Left colon (tissue), 2 donors: ENCODE results near the gene ARL8B. TPM values are rescaled to one million over a fixed set of nuclear protein-coding genes. Genes with fewer than 3 reads are reported as not detected.
"Not testable (repeated sequence)": the region's sequence is repeated elsewhere in the genome, so short reads cannot be mapped to it uniquely, and the experiment has no call there.

Experiments used
- ATAC-seq: fragments of 200-7000 bp; cut with Tn5 transposase; one replicate; pipeline ENCODE4 v1.9.1; 2020; ENCODE audit warnings: mild to moderate bottlenecking, moderate library complexity
- DNase-seq, 2 donors: peaks; one replicate each; pipeline ENCODE4 v3.0.0-alpha.2; 2020
- intact Hi-C, 2 donors: fragments of 100-400 bp; cut with DNase I in 1 of 2; cut with micrococcal nuclease in 1 of 2; formaldehyde crosslinking; loops; one replicate each; pipeline versions ENCODE4 v1.11.2 to v1.14.0; 2022; cut with DNase I, micrococcal nuclease
- total RNA-seq, 2 donors: library from RNA; stranded (reverse); fragmentation: NEBNext Ultra II Directional; extraction: Animal tissue kit (Norgen Biotek cat#: 25700); gene quantifications; one replicate each; pipeline ENCODE4 v1.2.1, GENCODE V29; 2021
- donor health status: DM: no; HTN: no; CAD: no.
- donor health status: DM: yes; HTN: yes; CAD: no.

Gene ARL8B
- total RNA-seq, 2 donors from 2014 or later: 41.0 to 51.8 TPM

DNA sequence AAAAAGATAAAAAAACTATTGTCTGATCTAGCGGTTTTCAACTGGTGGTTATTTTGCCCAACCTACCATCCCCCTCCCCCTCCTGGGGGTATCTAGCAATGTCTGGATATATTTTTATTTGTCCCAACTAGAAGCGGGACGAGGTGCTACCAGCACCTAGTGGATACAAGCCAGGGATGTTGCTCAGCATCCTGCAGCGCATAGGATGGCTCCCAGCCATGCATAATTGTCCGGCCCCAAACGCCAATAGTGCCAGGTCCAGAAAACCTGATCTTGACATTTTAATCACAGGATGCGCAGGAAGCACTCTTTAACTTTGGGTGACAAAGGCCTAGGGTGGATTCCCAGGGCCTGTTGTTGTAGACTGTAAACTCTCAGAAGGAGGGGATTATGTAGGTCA, 17.0 kb upstream of the ARL8B start:
- DNase-seq (no peak), ATAC-seq (no peak)
- intact Hi-C loops: no loop called here

DNA sequence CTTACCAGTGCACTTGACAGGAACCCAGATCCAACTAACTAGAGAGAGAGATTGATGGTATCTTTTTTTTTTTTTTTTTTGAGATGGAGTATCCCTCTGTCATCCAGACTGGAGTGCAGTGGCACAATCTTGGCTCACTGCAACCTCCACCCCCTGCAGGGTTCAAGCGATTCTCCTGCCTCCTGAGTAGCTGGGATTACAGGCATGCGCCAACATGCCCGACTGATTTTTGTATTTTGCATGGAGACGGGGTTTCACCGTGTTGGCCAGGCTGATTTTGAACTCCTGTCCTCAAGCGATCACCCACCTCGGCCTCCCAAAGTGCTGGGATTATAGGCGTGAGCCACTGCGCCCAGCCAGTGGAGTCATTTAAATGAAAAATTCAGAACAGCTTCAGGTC, 15.7 kb upstream of the ARL8B start:
- ATAC-seq, DNase-seq, intact Hi-C loops: not testable (repeated sequence)

DNA sequence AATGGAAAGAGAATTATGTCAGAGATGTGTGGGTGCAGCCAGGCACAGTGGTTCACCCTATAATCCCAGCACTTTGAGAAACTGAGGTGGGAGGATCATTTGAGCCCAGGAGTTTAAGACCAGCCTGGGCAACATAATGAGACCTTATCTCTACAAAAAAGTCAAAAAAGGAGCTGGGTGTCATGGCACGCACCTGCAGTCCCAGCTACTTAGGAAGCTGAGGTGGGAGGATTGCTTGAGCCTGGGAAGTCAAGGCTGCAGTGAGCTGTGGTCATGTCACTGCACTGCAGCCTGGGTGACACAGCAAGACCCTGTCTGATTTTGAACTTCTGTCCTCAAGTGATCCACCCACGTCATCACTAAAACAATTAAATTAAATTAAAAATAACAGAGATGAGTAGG, 15.2 kb upstream of the ARL8B start:
- ATAC-seq, DNase-seq, intact Hi-C loops: not testable (repeated sequence)

DNA sequence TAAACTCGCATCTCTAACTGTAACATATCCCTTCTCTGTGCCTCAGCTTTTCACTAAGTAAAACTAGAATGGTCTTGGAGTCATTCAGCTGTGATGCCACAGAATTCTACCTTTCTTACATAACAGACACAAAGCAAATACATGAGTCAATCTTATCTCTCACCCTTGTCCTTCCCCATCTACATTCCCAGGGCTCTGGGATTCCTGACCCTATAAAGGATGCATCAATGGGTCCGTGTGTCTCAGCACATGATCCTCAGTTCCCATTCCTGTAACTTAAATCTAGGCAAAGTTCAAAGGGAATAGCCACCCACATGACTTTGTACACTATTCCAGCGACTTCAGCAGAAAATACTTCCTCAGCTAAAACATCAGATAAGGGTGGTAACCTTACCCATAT, 11.8 kb upstream of the ARL8B start:
- ATAC-seq: no peak
- DNase-seq: no peak

DNA sequence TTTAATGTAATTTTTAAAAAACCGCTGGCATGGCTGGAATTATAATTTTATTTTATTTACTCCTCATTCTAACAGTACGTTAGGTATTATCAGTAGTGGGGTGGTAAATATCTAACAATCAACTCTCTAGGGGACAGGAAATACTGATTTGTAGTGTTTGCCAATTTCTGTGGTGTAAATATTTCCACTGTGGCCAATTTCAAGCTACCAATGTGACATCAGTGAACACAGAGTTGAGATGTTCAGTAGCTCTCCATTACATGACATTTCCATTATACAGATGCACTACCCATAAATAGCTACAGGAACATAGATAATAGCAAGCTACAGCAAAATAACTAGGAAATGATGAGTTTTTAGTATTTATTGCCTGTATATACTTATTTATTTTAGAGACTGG, 10.0 kb upstream of the ARL8B start:
- ATAC-seq: no peak
- intact Hi-C loops: no loop called here

More for the DNA sequence above, 11.8 kb upstream of the ARL8B start:
- intact Hi-C loops: no loop called here

DNA sequence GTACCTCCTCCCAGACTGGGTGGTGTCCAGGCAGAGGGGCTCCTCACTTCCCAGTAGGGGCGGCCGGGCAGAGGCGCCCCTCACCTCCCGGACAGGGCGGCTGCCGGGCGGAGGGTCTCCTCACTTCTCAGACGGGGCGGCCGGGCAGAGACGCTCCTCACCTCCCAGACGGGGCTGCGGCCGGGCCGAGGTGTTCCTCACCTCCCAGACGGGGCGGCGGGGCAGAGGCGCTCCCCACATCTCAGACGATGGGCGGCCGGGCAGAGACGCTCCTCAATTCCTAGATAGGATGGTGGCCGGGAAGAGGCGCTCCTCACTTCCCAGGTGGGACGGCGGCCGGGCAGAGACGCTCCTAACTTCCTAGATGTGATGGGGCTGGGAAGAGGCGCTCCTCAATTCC, 8.4 kb upstream of the ARL8B start:
- intact Hi-C loops, ATAC-seq, DNase-seq: not testable (repeated sequence)

More for the DNA sequence above, 10.0 kb upstream of the ARL8B start:
- DNase-seq: no peak

DNA sequence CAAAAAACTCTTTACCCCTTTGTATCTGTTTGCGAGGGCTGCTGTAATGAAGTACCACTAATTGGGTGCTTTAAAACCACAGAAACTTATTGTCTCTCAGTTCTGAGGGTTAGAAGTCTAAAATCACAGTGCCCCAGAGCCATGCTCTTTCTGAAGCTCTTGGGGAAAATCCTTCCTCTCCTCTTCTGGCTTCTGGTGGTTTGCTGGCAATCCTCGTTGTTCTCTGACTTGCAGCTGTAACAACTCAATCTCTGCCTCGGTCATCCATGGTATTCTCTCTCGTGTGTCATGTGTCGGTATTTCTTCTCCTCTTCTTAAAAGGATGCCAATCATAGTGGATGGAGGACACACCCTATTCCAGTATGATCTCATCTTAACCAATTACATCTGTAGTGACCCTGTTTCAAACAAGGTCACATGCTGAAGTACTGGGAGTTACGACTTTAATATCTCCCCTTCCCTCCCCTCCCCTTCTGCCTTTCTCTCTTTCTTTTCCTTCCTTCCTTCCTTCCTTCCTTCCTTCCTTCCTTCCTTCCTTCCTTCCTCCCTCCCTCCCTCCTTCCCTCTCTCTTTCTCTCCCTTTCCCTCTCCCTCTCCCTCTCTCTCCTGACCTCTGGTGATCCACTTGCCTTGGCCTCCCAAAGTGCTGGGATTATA, 6.5 kb upstream of the ARL8B start:
- ATAC-seq (no peak), DNase-seq (no peak)
- intact Hi-C loops: no loop called here

DNA sequence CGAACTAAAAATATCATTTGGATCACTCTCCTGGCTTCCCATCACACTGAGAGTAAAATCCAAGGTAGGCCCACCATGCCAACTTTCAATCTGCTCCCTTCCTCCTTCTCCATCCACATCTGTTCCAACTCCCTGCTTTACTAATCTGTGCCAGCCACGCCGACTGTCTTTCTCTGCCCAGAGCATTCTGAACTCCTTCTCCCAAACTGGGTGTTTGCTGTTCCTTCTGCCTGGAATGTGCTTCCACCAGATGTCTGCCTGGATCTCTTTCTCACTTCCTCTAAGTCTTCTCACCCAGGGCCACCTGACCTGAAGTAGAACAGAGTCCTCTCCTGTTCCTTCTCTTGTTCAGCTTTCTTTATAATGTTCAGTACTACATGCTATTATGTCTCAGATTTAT, 5.6 kb upstream of the ARL8B start:
- DNase-seq (no peak), ATAC-seq (no peak)
- intact Hi-C loops: no loop called here

DNA sequence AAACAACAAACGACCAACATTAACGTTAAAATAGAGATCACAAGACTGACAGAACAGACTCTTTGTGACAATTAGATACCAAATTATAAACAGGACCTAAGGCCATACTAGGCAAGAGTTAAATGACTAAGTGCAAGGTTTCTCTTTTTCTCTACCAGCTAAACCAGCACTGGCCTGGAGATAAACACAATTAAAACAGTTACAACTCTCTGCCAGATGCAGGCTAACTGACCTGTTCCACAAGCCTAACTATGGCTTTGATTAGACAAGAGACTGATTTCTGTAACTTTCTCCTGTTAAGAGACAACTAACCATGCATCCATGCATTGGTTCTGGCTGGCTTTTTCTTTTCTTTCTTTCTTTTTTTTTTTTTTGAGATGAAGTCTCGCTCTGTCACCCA, 1.6 kb upstream of the ARL8B start:
- DNase-seq (no peak), ATAC-seq (no peak)
- intact Hi-C loops: no loop called here

DNA sequence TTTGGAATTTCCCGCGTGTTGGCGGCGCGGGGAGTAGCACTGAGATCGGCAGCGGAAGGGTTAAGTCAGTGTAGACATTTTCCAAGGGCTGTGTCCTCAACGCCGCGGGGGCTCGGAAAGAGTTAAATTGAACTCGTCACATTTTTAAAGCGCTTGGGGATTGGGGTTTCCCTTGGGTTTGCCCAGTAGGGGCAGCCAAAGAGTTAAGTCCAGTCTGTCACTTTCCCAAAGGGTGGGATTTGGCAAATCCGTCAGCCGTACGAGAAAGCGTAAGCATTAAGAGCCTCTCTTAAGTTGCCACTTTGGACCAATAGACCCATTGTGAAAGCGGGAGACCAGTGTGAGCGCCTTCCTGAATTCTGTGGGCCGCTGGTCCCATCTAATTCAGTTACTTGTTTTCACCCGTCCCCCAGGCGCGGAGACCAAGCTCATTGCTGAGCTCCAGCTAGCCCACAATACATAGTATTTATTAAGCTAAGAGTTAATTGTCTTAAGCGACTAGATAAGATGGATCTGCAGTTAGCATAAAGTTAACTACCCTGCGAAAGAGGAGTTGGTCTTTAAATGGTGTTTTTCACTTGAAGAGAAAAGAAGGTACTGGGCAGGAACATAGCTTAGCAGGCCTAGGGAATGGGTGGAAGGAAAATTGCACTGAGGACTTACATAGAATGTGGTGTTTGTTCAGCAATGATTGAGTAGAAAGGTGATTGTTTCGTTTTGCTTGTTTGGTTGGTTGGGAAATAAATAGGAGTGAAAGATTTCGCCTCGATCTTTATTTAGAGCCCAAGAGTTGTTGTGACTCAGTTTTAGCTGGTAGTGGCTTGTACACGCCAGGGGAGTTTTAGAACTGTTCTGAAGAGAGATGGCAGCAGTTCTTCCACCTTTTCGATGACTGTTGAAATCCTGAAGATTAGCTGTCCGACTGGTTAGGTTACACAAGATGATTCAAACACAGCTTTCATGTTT, 932 bp downstream of the ARL8B start:
- peak; percentile 38 to 45 for DNase-seq
- ATAC-seq: peak; percentile 50
- intact Hi-C loops: no loop called here

DNA sequence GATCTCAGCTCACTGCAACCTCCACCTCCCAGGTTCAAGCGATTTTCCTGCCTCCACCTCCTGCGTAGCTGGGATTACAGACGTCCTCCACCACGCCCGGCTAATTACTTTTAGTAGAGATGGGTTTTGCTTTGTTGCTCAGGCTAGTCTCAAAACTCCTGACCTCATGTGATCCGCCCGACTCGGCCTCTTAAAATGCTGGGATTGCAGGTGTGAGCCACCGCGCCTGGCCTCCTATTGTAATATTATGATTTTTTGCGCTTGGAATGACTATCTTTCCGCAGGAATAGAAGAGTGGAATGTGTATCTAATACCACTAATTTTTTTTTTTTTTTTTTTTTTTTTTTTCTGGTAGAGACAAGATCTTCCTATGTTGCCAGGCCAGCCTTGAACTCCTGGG, 1.8 kb downstream of the ARL8B start:
- DNase-seq: no peak
- no peak for ATAC-seq
- intact Hi-C loops: no loop called here

DNA sequence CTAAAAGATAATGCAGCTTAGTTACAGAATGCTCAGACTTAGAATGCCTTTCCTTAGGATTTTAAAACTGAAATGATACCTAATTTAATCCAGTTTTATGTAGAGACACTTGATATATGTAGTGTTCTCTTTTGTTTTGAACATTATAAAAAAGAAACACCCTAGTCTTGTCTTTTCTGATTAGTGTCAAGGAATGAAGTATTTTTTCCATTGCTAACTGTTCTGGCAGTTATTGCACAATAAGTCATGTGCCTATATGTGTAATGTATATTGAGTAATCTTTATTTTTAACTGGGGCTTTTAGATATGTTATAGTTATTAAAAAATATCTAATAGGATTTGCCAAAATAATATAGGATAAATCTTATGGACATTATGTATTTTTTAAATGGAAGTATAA, 4.5 kb downstream of the ARL8B start:
- intact Hi-C loops: no loop called here
- DNase-seq: no peak
- ATAC-seq: no peak

DNA sequence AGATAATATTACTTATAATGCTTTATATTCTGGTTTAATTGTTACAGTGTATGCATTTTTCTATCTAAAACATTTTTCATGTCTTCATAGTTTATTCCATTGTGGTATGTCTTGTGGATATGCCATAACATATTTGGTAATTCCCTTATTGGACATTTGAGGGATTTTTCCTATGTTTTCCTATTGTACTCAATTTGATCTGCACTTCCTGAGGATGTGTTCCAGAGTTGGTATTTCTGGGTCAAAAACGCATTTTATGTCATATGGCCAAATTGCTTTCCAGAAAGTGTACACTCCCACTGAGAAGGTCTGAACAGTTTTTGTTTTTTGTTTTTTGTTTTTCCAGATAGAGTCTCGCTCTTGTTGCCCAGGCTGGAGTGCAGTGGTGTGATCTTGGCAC, 6.8 kb downstream of the ARL8B start:
- DNase-seq: no peak
- ATAC-seq: no peak
- intact Hi-C loops: no loop called here

DNA sequence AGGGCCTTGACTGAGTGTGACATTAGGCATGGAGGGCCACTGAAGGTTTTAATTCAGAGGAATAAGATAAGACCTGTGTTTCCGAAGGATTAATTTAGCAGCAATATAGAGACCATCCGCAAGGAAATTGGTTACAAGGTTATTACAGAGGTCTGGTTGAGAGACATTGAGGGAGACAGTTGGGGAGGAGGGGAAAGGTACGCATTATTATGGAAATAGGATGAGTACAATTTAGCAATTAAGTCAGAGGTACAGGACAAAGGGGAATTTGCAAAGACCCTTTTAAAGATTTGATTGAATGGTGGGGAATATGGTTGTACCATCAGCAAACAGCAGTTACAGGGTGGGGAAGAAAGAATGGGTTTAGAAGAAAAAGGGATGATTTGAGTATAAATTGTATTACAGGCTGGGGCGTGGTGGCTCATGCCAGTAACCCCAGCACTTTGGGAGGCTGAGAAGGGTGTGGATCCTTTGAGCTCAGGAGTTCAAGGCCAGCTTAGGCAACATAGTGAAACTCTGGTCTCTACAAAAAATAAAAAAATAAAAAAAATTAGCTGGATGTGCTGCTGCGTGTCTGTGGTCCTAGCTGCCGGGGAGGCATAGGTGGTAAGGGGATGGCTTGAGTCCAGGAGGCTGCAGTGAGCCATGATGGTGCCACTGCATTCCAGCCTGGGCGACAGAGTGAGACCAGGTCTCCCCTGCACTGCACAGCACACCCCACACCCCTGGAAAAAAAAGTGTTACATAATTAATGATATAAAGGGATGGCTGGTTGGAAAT, 11.3 kb downstream of the ARL8B start:
- ATAC-seq: no peak
- intact Hi-C loops: no loop called here
- no peak for DNase-seq

DNA sequence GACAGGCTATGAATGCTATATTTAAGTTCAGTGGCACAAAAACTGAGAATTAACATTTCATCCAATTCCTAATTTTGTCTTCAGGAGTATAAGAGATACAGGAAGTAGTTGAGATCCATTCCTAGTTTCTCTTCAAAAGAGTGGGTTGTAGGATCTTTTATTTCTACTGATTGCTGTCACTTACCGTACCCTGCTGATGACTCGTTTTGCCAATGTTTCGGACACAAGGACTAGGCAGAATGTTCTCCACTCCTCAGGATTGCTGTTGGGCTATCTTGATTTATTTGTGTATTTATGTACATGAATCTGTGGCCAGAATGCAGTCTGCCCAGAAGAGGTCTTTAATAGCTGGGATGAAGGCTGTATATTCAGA, 11.9 kb downstream of the ARL8B start:
- no peak for DNase-seq
- intact Hi-C loops: no loop called here
- no peak for ATAC-seq

DNA sequence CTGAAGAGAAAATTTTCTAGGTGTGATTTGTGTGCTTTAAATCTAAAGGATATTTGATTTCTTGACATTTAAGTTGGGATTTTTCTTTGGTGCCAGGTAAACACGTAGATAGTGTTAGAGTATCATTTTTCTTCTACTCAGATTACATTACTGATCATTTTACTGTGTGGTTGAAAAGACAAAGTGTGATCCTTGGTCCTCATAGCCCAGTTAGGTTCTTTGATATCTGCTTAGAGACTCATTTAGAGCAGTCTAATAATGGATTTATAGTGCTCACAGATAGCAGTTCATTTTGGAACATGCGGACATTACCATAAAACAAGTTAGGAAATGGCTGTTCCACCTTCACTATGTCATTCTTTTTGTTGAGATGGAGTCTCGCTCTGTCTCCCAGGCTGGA, 12.4 kb downstream of the ARL8B start:
- intact Hi-C loops: no loop called here
- no peak for ATAC-seq

DNA sequence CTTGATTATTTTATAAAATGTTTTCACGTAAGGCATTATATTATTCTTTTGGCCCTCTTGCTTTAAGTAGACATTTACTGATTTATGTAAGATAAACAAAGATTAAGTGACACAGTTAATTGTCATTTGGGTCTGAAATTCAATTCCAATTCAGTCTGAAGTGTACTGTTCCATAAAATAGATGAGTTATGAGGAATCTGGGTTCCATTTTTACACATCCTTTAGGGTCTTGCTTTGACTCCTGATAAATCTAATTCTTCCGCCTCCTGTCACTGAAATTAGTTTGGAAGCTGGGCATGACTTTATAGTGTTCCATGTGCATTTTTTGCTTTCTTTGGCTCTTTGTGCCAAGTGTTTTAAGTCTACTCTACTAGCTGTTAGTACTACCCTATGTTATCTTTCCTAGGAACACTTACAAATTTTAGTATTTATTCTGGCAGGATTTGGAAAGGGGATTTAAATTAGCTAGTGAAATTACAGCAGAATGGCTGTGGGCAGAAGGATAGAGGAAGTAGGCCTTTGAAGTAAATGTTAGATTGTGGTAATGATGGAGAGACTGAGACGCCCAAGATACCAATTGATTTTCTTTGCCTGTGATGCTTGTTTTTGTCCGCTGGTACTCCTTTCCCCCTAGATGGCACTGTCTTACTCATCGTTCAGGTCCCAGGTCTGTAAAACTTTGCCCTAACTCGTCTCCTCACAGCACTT, 14.3 kb downstream of the ARL8B start:
- DNase-seq: no peak
- intact Hi-C loops: no loop called here
- no peak for ATAC-seq

More for the DNA sequence above, 12.4 kb downstream of the ARL8B start:
- no peak for DNase-seq

DNA sequence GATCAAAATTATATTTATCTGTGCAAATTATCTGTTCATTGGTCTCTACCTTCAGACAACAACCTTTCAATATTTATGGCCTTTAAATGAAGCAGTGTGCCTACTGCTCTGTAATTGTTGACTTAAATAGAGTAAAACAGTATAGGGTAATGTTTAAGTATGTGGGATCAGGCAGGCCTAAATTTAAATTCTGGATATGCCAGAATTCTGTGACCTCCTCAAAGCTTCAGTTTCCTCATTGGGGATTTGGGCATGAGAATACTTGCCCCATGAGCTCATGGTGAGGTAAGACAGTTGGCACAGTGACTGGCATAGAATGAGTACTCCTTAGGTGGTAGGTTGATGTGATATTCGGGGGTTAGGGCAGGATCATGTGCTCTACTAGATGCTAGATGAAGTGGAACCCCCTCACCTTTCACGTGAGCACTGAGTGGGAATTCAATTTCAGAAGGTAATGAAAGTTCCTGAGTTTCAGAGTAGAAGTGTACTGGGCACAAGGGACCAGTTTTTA, 14.9 kb downstream of the ARL8B start:
- no peak for ATAC-seq
- intact Hi-C loops: no loop called here
- DNase-seq: no peak
